Motor neuron (in vitro differentiated cells): ENCODE measurements around the gene GGTLC2. TPM values are rescaled to one million over a fixed set of nuclear protein-coding genes. Genes with fewer than 3 reads are reported as not detected.

Experiments used
- ATAC-seq, 8 experiments: fragments of 200-7000 bp; cut with Tn5 transposase; replicated peaks in 6 of 8; 2 replicates each; pipeline ENCODE4 v1.8.0; 2021; ENCODE audit warnings: mild to moderate bottlenecking in 8 of 8, moderate library complexity in 8 of 8
- H3K27ac ChIP-seq, 2 donors: fragments of 250-450 bp; sonication (Bioruptor Pico); 2 replicates each; pipeline ENCODE4 v1.9.0; 2021; ENCODE audit warnings: antibody characterized with exemption in 2 of 2, mild to moderate bottlenecking in 2 of 2, moderate library complexity in 1 of 2
- H3K4me1 ChIP-seq, 2 donors: fragments of 250-450 bp; sonication (Bioruptor Pico); replicated peaks in 1 of 2; 2 replicates each; pipeline ENCODE4 v1.6.1; 2021; ENCODE audit warnings: antibody characterized with exemption in 2 of 2, mild to moderate bottlenecking in 2 of 2, moderate library complexity in 1 of 2
- H3K4me3 ChIP-seq, 5 donors: fragments of 250-450 bp; sonication (Bioruptor Pico); 2 replicates each; pipeline ENCODE4 v1.9.0; 2021; ENCODE audit warnings: antibody characterized with exemption in 5 of 5, mild to moderate bottlenecking in 5 of 5, moderate library complexity in 4 of 5
- WGBS, 10 experiments: fragments of 450-650 bp; shearing (Covaris generic); methylation state at CpG; one replicate each; pipeline ENCODE4 v1.0.0; 2022; 5-methylcytosine and 5-hydroxymethylcytosine counted together
- in situ Hi-C, 9 experiments: fragments of 400-800 bp; cut with MboI; loops; one replicate each; pipeline ENCODE4 v1.15.0; 2021; ENCODE audit warnings: low sequenced_read_pairs in 9 of 9, low pct_unique_long_range_greater_than_20kb in 2 of 9; ENCODE audit not compliant: unreplicated experiment in 9 of 9
- total RNA-seq, 8 experiments: library from RNA; unstranded; fragments of 300-600 nt; gene quantifications; 2 replicates each; pipeline versions ENCODE4 v1.2.3 to v1.2.4, GENCODE V29; 2022

The GGTLC2 gene
- total RNA-seq, 8 experiments from 2014 or later = not detected

GRCh38 chr22:22691716-22692701, 47.6 kb downstream of the GGTLC2 start:
- WGBS, 10 experiments = 37 to 80% (median 56%) methylated on average over 1 to 4 of the region's 8 CpGs; no CpG with 5 or more reads in 3 of the 10 experiments
- in situ Hi-C loops = no loop called here
- Histone ChIP-seq H3K4me1 (no peaks in the 10 kb centered on the region), H3K27ac (peak overlapping the region; percentile 41 to 46), H3K4me3 (no peak overlapping the region)
- ATAC-seq = no peak

GRCh38 chr22:22692707-22693530, 48.5 kb downstream of the GGTLC2 start:
- peak overlapping the region; percentile 41 to 46 for H3K27ac ChIP-seq
- no peak overlapping the region for H3K4me3 ChIP-seq
- in situ Hi-C loops = no loop called here
- WGBS, 10 experiments = 0 to 82% (median 39%) methylated on average over 1 to 6 of the region's 8 CpGs; no CpG with 5 or more reads in 1 of the 10 experiments
- H3K4me1 ChIP-seq = no peaks in the 10 kb centered on the region
- peak in 1 of 8 experiments; percentile 68 for ATAC-seq

GRCh38 chr22:22693531-22693884, 49.1 kb downstream of the GGTLC2 start:
- WGBS, 10 experiments = 38 to 61% (median 48%) methylated on average over 1 to 2 of the region's 2 CpGs; no CpG with 5 or more reads in 6 of the 10 experiments
- Histone ChIP-seq H3K4me1 (no peaks in the 10 kb centered on the region), H3K4me3 (no peak overlapping the region), H3K27ac (peak overlapping the region in 1 of 2 donors; percentile 36)
- in situ Hi-C loops = no loop called here
- ATAC-seq = no peak

- Histone ChIP-seq H3K27ac (peak overlapping the region in 1 of 2 donors; percentile 11), H3K4me1 (no peaks in the 10 kb centered on the region), H3K4me3 (no peak overlapping the region)
- in situ Hi-C loops = no loop called here
- ATAC-seq = no peak
- 0 to 40% (median 20%) methylated on average over 1 of the region's 1 CpG; no CpG with 5 or more reads in 5 of the 10 experiments for WGBS, 10 experiments
These were observed 49.7 kb downstream of the GGTLC2 start for GRCh38 chr22:22694106-22694505.

- in situ Hi-C loops = no loop called here
- WGBS, 10 experiments = 20 to 96% (median 63%) methylated on average over 1 to 5 of the region's 5 CpGs; no CpG with 5 or more reads in 1 of the 10 experiments
- peak overlapping the region in 1 of 2 donors; percentile 39 for H3K27ac ChIP-seq
- H3K4me1 ChIP-seq = no peaks in the 10 kb centered on the region
- ATAC-seq = no peak
- H3K4me3 ChIP-seq = no peak overlapping the region
These were observed 51.7 kb downstream of the GGTLC2 start for GRCh38 chr22:22696104-22696503.

Other genes starting within 250 kb of the GGTLC2 start
- gene ZNF280B, start 135.9 kb upstream of the GGTLC2 start, total RNA-seq = 1 to 10 TPM in 6 of 8 experiments, under 1 TPM in 2; 0.10 to 5.1 (median 3.9) TPM
- gene ZNF280A, start 124.3 kb upstream of the GGTLC2 start, total RNA-seq = under 1 TPM in 3 of 8 experiments, not detected in 5; 0.15 to 0.27 (median 0.17) TPM
- under 1 TPM in 5 of 8 experiments, not detected in 3; 0.11 to 0.82 (median 0.66) TPM for gene PRAME, start 85.3 kb upstream of the GGTLC2 start, total RNA-seq
- under 1 TPM in 3 of 8 experiments, not detected in 5; 0.13 to 0.62 (median 0.25) TPM for gene IGLL5, start 243.2 kb downstream of the GGTLC2 start, total RNA-seq